MG63 (cell line): ENCODE results near the gene RCBTB2. TPM values are rescaled to one million over a fixed set of nuclear protein-coding genes. Genes with fewer than 3 reads are reported as not detected.
A peak's percentile ranks its signal among the peaks of the same experiment; 100 is the strongest.

Source experiments
- DNase-seq: peaks from one replicate; pipeline ENCODE4 v3.0.0-alpha.2; 2020
- H3K27me3 ChIP-seq: fragments of 250-450 bp; sonication (Bioruptor Pico); 2 replicates; pipeline ENCODE4 v1.5.1; 2020; ENCODE audit warnings: mild to moderate bottlenecking, moderate library complexity
- H3K36me3 ChIP-seq: fragments of 250-450 bp; sonication (Bioruptor Pico); 2 replicates; pipeline ENCODE4 v1.5.1; 2020; ENCODE audit warnings: mild to moderate bottlenecking, moderate library complexity
- H3K4me3 ChIP-seq: fragments of 250-450 bp; sonication (Bioruptor Pico); 2 replicates; pipeline ENCODE4 v1.5.1; 2020; ENCODE audit warnings: mild to moderate bottlenecking, moderate library complexity
- H3K9me3 ChIP-seq: fragments of 250-450 bp; sonication (Bioruptor Pico); 2 replicates; pipeline ENCODE4 v1.5.1; 2020; ENCODE audit warnings: mild to moderate bottlenecking, moderate library complexity
- total RNA-seq: library from RNA; depleted of rRNA; stranded (reverse); fragments of >200 nt; shearing (Covaris generic); gene quantifications from 2 replicates; pipeline ENCODE4 v1.2.3, GENCODE V29; 2014; ENCODE audit warnings: low replicate concordance

RCBTB2 gene
- total RNA-seq, 1 experiment from 2014 or later, result 3.0 TPM

DNA sequence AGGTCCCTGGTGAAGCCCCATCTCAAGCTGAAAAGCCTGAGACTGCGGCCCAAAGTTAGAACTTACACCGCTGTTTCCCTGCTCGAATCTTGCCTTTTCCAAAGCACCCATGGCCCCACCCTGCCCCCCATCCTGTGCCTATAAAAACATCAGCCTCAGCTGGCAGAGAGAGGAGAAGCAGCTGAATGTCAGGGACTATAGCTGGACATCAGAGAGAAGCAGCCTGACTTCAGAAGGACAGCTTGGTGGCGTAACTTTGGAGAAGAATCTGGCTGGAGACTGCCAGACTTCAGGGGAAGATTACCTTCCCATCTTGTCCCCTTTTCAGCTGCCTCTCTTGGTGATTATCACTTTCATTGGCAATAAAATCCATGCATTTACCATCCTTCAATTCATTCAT is 9.3 kb upstream of the RCBTB2 start:
- H3K36me3 ChIP-seq, result no peaks in the 10 kb centered on the region
- no peak overlapping the region for H3K4me3 ChIP-seq
- DNase-seq, result no peak
- H3K27me3 ChIP-seq, result no peaks in the 10 kb centered on the region
- H3K9me3 ChIP-seq, result no peaks in the 10 kb centered on the region

DNA sequence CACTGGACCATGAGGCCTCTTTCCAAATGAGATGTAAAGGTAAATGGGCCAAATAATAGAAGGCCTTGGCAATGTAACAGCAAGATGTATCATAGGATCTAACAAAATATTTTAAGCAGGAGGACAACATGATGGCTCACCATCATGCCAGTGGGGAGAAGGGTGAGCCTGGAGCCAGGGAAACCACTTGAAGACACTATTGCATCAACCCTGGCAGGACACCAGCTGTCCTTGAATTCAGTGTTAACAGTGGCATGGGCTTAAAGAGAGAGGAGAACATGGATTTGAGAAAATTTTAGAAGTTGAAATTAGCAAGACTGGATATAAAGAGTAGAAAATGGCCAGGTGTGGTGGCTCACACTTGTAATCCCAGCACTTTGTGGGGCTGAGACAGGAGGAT is 6.7 kb upstream of the RCBTB2 start:
- H3K9me3 ChIP-seq, result no peaks in the 10 kb centered on the region
- no peak overlapping the region for H3K4me3 ChIP-seq
- DNase-seq, result no peak
- H3K27me3 ChIP-seq, result no peaks in the 10 kb centered on the region
- H3K36me3 ChIP-seq, result no peaks in the 10 kb centered on the region

DNA sequence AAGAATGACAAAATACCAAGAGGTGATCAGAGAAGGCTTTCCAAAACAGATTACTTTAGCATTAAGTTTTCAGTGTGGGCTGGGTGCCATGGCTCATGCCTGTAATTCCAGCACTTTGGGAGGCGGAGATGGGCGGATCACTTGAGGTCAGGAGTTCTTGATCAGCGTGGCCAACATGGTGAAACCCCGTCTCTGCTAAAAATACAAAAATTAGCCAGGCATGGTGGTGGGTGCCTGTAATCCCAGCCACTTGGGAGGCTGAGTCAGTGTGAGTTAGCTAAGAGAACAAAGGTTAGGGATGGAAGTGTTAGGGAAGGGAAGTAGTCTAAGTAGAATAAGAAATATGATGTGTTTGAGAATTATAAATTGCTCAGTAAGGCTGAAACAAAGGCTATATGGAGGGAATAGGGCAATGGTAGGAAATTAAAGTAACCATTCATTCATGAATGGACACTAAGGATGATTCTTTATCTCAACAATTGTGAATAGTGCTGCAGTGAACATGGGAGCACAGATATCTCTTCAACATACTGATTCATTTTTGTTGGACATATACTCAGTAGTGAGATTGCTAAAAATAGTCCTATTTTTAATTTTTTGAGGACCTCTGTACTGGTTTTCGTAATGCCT is 3.9 kb upstream of the RCBTB2 start:
- no peak for DNase-seq
- H3K36me3 ChIP-seq, result no peaks in the 10 kb centered on the region
- H3K27me3 ChIP-seq, result no peaks in the 10 kb centered on the region
- no peaks in the 10 kb centered on the region for H3K9me3 ChIP-seq
- no peak overlapping the region for H3K4me3 ChIP-seq

- no peak for DNase-seq
- no peaks in the 10 kb centered on the region for H3K36me3 ChIP-seq
- H3K27me3 ChIP-seq, result no peaks in the 10 kb centered on the region
- no peaks in the 10 kb centered on the region for H3K9me3 ChIP-seq
- H3K4me3 ChIP-seq, result no peak overlapping the region
These were observed 2.9 kb upstream of the RCBTB2 start for GRCh38 chr13:48535766-48536165.

GRCh38 chr13:48534911-48535501 is 2.1 kb upstream of the RCBTB2 start:
- DNase-seq, result no peak
- H3K36me3 ChIP-seq, result no peaks in the 10 kb centered on the region
- no peaks in the 10 kb centered on the region for H3K27me3 ChIP-seq
- H3K4me3 ChIP-seq, result no peak overlapping the region
- no peaks in the 10 kb centered on the region for H3K9me3 ChIP-seq

DNA sequence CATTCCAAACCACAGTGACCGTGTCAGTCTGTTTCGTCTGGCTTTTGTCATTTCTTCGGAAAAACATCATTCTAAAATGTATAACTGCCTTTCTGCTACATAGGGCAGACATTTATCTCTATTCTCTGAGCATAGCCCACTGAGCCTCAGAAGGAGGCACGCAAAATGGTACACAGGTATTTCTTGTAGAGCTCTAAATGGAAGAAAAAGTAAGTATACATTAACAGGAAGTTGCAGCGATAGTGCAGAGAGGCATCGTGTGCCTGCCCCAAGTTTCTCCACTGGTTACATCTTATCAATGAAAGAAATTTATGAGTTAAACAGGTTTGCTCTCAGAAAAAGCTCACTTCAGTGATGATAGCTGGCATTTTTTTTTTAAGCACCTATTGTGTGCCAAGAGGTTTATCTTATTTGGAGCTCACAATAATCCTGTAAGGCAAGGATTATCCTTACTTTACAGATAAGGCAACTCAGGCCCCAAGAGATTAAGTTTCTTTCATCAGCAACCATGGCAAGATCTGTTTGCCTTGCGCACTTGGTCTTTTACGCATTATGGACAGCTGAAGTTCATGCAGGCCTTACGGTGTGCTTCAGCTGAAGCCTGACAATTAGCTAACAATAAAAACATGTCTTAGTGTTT is 1.2 kb upstream of the RCBTB2 start:
- H3K4me3 ChIP-seq, result no peak overlapping the region
- DNase-seq, result no peak
- no peaks in the 10 kb centered on the region for H3K36me3 ChIP-seq
- H3K9me3 ChIP-seq, result no peaks in the 10 kb centered on the region
- H3K27me3 ChIP-seq, result no peaks in the 10 kb centered on the region

DNA sequence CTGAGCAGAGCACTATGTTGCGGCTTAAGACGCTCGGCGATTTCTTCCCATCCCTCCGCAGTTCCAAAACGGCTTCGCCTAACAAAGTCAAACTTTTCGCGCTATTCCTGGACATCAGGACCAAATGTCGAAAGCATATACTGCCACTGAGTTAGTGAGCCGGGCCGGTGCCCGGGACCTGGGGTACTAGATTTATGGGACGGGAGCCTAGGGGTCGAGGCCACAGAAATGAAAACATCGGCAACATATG is 699 bp downstream of the RCBTB2 start:
- no peaks in the 10 kb centered on the region for H3K27me3 ChIP-seq
- H3K36me3 ChIP-seq, result no peaks in the 10 kb centered on the region
- no peaks in the 10 kb centered on the region for H3K9me3 ChIP-seq
- peak; percentile 21 for DNase-seq
- peak overlapping the region; percentile 82 for H3K4me3 ChIP-seq

DNA sequence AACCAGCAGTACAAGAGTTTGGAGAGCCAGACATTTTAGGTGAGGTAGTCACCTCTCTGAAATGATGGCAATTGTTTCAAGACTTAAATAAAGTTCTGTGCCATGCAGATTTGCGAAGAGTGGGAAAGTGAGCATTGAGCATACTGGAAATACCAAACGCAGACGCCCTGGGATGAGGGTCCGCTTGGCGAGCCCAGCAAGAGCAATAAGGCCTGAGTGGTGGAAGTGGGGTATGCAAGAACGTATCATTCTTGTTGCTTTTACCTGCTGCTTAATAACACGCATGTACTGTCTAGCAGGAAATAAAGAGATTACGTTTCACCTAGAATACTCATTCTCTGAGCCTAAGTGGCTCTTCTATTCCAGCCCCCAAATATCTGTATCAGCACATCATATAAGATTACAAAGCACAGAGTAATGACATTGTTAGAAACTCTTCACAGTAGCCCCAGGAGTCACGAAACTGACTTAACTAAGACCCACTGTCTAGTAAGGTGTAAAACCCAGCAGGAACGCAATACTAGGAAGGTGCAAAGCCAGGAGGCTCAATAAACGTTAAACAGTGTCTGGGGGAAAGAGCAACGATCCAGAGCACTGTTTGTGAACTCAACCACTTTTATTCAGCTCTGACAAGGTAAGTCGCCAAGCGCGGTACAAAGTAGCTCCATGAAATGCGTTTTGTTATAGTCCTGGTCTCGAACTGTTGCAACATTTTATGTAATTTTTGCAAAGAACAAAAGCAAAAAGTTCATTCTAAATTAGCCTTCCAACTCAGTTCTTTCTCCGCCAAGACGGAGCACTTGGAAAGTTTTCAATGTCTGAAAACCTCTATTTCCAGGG is 1.2 kb downstream of the RCBTB2 start:
- H3K4me3 ChIP-seq, result peak overlapping the region; percentile 82
- no peaks in the 10 kb centered on the region for H3K9me3 ChIP-seq
- no peaks in the 10 kb centered on the region for H3K36me3 ChIP-seq
- H3K27me3 ChIP-seq, result no peaks in the 10 kb centered on the region
- DNase-seq, result no peak

DNA sequence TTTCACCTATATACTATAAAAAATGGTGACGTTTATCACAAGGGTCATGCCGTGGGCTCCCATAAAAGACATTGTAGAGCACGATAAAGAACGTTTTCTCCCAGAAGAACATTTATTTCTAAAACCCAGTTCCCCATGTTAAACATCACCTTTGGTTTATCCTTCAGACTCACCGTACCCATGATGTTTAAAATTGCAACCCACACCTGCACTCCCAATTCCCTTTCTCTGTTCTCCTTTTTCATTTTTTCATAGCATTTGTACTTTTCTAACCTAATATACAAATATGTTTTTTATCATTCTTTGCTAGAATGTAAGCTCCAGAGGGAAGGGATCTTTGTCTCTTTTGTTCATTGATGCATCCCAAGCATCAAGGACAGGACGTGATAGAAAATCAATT is 2.0 kb downstream of the RCBTB2 start:
- Histone ChIP-seq H3K27me3 (no peaks in the 10 kb centered on the region), H3K4me3 (no peak overlapping the region), H3K9me3 (no peaks in the 10 kb centered on the region), H3K36me3 (no peaks in the 10 kb centered on the region)
- no peak for DNase-seq

DNA sequence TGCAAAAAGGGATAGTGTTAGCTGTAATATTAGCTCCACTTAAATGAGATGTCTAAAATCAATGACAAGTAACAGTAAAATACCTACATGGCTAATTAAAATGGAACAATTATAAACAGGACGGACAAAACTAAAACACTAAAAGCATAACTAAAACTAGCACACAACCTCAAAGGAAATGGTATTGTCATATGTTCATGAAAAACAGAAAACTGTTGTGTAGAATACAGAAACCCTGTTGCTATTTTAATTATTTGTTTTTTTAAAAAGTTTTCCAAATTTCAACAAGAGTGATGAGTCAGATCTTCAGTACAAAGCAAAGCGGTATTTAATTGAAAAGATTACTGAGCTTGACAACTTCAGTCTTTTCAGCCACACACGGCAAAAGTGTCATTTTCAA is 4.2 kb downstream of the RCBTB2 start:
- Histone ChIP-seq H3K27me3 (no peaks in the 10 kb centered on the region), H3K36me3 (no peaks in the 10 kb centered on the region), H3K9me3 (no peaks in the 10 kb centered on the region), H3K4me3 (no peak overlapping the region)
- no peak for DNase-seq

DNA sequence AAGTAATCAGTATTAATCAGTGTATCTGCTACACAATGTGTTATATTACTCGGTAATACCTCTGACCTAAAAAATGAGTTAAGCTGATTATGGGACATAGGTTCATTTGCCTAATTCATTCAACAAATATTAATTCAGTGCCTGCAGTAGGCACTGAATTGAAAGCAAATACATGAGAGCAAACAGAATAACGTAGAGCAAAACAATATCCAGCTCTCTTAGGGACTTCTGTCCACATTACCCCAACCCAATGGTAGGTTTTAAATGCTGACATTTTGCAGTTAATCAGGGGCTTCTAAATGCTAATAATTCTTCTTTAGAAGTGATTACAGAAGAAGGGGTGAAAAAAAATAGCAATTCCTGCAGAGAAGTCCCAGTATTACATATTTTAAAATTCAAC is 4.9 kb downstream of the RCBTB2 start:
- no peaks in the 10 kb centered on the region for H3K36me3 ChIP-seq
- H3K27me3 ChIP-seq, result no peaks in the 10 kb centered on the region
- DNase-seq, result no peak
- H3K4me3 ChIP-seq, result no peak overlapping the region
- no peaks in the 10 kb centered on the region for H3K9me3 ChIP-seq

- Histone ChIP-seq H3K36me3 (no peaks in the 10 kb centered on the region), H3K4me3 (no peak overlapping the region), H3K27me3 (no peaks in the 10 kb centered on the region), H3K9me3 (no peaks in the 10 kb centered on the region)
- no peak for DNase-seq
These were observed 6.6 kb downstream of the RCBTB2 start for GRCh38 chr13:48526286-48526685.

- H3K27me3 ChIP-seq, result no peaks in the 10 kb centered on the region
- no peak for DNase-seq
- H3K4me3 ChIP-seq, result no peak overlapping the region
- no peaks in the 10 kb centered on the region for H3K36me3 ChIP-seq
- no peaks in the 10 kb centered on the region for H3K9me3 ChIP-seq
These were observed 14.8 kb downstream of the RCBTB2 start for GRCh38 chr13:48518083-48518482.

DNA sequence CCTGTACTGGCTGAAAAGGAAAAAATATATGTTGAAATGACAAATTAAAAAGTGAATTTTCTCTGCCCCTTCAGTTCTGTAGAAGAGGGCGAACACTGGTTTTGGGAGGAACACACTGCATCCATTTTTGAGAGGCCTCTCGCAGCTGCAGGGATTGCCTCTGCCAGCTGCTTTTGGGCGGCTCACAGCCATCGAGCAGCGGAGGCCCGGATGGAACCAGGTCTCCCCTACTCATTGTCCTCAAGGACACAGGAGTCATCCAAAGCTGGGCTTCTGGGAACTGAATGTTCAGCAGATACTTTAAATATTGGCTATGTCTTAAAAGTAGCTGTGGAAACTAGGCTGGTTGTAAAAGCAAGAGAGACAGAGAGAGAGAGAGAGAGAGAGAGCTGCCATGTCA is 17.1 kb downstream of the RCBTB2 start:
- DNase-seq, result no peak
- Histone ChIP-seq H3K9me3 (no peaks in the 10 kb centered on the region), H3K36me3 (no peaks in the 10 kb centered on the region), H3K4me3 (no peak overlapping the region), H3K27me3 (no peaks in the 10 kb centered on the region)

GRCh38 chr13:48514793-48515192 is 18.1 kb downstream of the RCBTB2 start:
- Histone ChIP-seq H3K9me3 (no peaks in the 10 kb centered on the region), H3K27me3 (no peaks in the 10 kb centered on the region), H3K36me3 (no peaks in the 10 kb centered on the region), H3K4me3 (no peak overlapping the region)
- peak; percentile 46 for DNase-seq

- DNase-seq, result no peak
- no peaks in the 10 kb centered on the region for H3K27me3 ChIP-seq
- no peaks in the 10 kb centered on the region for H3K36me3 ChIP-seq
- no peaks in the 10 kb centered on the region for H3K9me3 ChIP-seq
- no peak overlapping the region for H3K4me3 ChIP-seq
These were observed 21.2 kb downstream of the RCBTB2 start for GRCh38 chr13:48511621-48512230.

GRCh38 chr13:48510698-48511097 is 22.2 kb downstream of the RCBTB2 start:
- H3K27me3 ChIP-seq, result no peaks in the 10 kb centered on the region
- H3K4me3 ChIP-seq, result no peak overlapping the region
- H3K36me3 ChIP-seq, result no peaks in the 10 kb centered on the region
- no peak for DNase-seq
- H3K9me3 ChIP-seq, result no peaks in the 10 kb centered on the region
